A673 (cell line): ENCODE measurements around the gene OSBPL8. TPM values are rescaled to one million over a fixed set of nuclear protein-coding genes. Genes with fewer than 3 reads are reported as not detected.

Experiments used
- BruUV-seq: library from RNA; stranded (reverse); fragments of 400-500 nt; replicated peaks from 2 replicates; lab custom pipeline; 2021; lab: Mats Ljungman, UMichigan
- CTCF ChIA-PET: fragments of 300-600 bp; sonication (Branson Sonifier 250); formaldehyde crosslinking; loops from one replicate; lab custom pipeline; 2022; ENCODE audit warnings: antibody characterized with exemption; lab: Charles Lee
- POLR2A ChIA-PET: fragments of 300-600 bp; sonication (Branson Sonifier 250); formaldehyde crosslinking; loops from one replicate; lab custom pipeline; 2022; ENCODE audit warnings: antibody characterized with exemption; ENCODE audit not compliant: low non-redundant PET; lab: Charles Lee
- DNase-seq: peaks from one replicate; pipeline ENCODE4 v3.0.0-alpha.2; 2015; ENCODE audit warnings: low spot score
- H3K27ac ChIP-seq: fragments of 200-600 bp; sonication (generic); 2 replicates; pipeline ENCODE4 v1.5.1; 2016; ENCODE audit warnings: mixed run types, low read depth, mild to moderate bottlenecking, mixed read lengths, antibody characterized with exemption, low read length; ENCODE audit not compliant: poor library complexity, severe bottlenecking
- H3K27me3 ChIP-seq: fragments of 200-600 bp; sonication (generic); replicated peaks from 2 replicates; pipeline ENCODE4 v1.6.1; 2017; ENCODE audit warnings: mixed run types, low read depth, mild to moderate bottlenecking, mixed read lengths, antibody characterized with exemption, low read length; ENCODE audit not compliant: insufficient read depth, poor library complexity
- H3K36me3 ChIP-seq: fragments of 200-600 bp; sonication (generic); 2 replicates; pipeline ENCODE4 v1.6.1; 2016; ENCODE audit warnings: mixed run types, mild to moderate bottlenecking, mixed read lengths, antibody characterized with exemption, low read length; ENCODE audit not compliant: insufficient read depth, poor library complexity, severe bottlenecking
- H3K4me1 ChIP-seq: fragments of 200-600 bp; sonication (generic); 2 replicates; pipeline ENCODE4 v1.6.1; 2017; ENCODE audit warnings: mixed run types, mild to moderate bottlenecking, mixed read lengths, antibody characterized with exemption, low read length; ENCODE audit not compliant: insufficient read depth, poor library complexity, severe bottlenecking
- H3K4me3 ChIP-seq: fragments of 200-600 bp; sonication (generic); 2 replicates; pipeline ENCODE4 v1.5.1; 2016; ENCODE audit warnings: low read depth, mixed run types, mild to moderate bottlenecking, mixed read lengths, low read length; ENCODE audit not compliant: poor library complexity, severe bottlenecking
- H3K9me3 ChIP-seq: fragments of 200-600 bp; sonication (generic); 2 replicates; pipeline ENCODE4 v1.6.1; 2016; ENCODE audit warnings: mixed run types, low read depth, mild to moderate bottlenecking, mixed read lengths, antibody characterized with exemption, low read length; ENCODE audit not compliant: poor library complexity, severe bottlenecking
- CTCF ChIP-seq: fragments of 300-800, 200-600 bp; sonication (generic); conservative IDR thresholded peaks from 2 replicates; pipeline ENCODE4 v1.5.1; 2017; ENCODE audit warnings: low read depth, mild to moderate bottlenecking, antibody characterized with exemption, low read length, moderate library complexity, mixed read lengths
- EZH2 ChIP-seq: fragments of 200-600 bp; sonication (generic); IDR thresholded peaks from 2 replicates; pipeline ENCODE4 v1.6.1; 2017; ENCODE audit warnings: borderline replicate concordance, low read depth, mild to moderate bottlenecking, mixed read lengths, antibody characterized with exemption, low read length; ENCODE audit not compliant: poor library complexity, severe bottlenecking
- intact Hi-C: fragments of 100-400 bp; cut with micrococcal nuclease; formaldehyde crosslinking; loops from one replicate; pipeline ENCODE4 v1.10.0; 2022; ENCODE audit not compliant: unreplicated experiment
- total RNA-seq: library from RNA; stranded (reverse); gene quantifications from 2 replicates; pipeline ENCODE4 v1.2.3, GENCODE V29; 2021

Gene OSBPL8
- total RNA-seq, 1 experiment from 2014 or later, result 86.1 TPM

- H3K4me1 ChIP-seq, result no peaks in the 10 kb centered on the region
- H3K36me3 ChIP-seq, result no peaks in the 10 kb centered on the region
- DNase-seq, result no peak
- TF ChIP-seq EZH2 (no peak), CTCF (no peak)
- no peak overlapping the region for H3K4me3 ChIP-seq
- no peak overlapping the region for H3K27ac ChIP-seq
- ChIA-PET POLR2A (no interaction called here), CTCF (no interaction called here)
- BruUV-seq, result no TSS peak
- no peaks in the 10 kb centered on the region for H3K27me3 ChIP-seq
- H3K9me3 ChIP-seq, result no peaks in the 10 kb centered on the region
- intact Hi-C loops, result no loop called here
Measured at GRCh38 chr12:76506149-76506548, 53.4 kb downstream of the OSBPL8 start.

DNA sequence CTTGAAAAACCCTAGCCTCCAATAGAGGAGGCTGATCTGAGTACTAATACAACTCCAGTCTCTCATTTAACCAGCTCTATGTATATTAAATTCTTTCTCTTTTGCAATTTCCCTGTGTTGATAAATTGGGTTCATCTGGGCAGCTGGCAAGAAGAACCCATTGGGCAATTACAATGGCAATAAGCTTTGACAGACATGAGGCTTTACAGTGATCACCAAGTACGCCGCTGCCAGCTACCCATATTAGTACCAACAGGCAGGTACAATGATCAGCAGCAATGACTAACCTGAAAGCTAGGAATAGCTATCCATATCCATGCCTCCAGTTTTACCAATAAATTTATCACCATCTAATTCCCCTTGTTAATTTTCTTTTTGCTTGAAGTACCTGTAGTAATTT lies 54.5 kb downstream of the OSBPL8 start:
- intact Hi-C loops, result no loop called here
- no peak for DNase-seq
- no peak overlapping the region for H3K4me3 ChIP-seq
- H3K36me3 ChIP-seq, result no peaks in the 10 kb centered on the region
- no peaks in the 10 kb centered on the region for H3K4me1 ChIP-seq
- H3K27ac ChIP-seq, result no peak overlapping the region
- no peaks in the 10 kb centered on the region for H3K9me3 ChIP-seq
- TF ChIP-seq CTCF, result no peak
- TF ChIP-seq EZH2, result no peak
- no TSS peak for BruUV-seq
- ChIA-PET CTCF (no interaction called here), POLR2A (no interaction called here)
- H3K27me3 ChIP-seq, result no peaks in the 10 kb centered on the region

DNA sequence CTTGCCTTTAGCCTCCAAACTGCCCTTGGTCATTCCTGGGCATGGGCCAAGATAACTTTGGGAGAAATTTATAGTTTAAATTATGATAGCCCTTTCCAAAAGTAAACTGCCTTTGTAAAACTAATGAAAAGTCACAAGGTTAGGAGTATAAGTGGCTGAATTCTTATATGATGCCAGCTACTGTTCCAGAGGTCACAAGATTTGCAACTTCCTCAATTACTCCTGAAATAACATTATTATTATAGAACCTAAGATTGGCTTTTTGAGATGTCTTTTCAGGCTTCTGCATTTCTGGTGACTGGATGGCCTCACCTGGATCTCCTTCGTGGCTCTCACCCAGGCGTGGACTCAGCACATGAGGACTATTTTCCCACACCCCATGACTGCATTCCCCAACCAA lies 55.0 kb downstream of the OSBPL8 start:
- no peaks in the 10 kb centered on the region for H3K27me3 ChIP-seq
- H3K9me3 ChIP-seq, result no peaks in the 10 kb centered on the region
- ChIA-PET POLR2A (no interaction called here), CTCF (no interaction called here)
- no peak overlapping the region for H3K4me3 ChIP-seq
- no peak for TF ChIP-seq EZH2
- TF ChIP-seq CTCF, result no peak
- BruUV-seq, result no TSS peak
- H3K36me3 ChIP-seq, result no peaks in the 10 kb centered on the region
- no peaks in the 10 kb centered on the region for H3K4me1 ChIP-seq
- intact Hi-C loops, result no loop called here
- no peak for DNase-seq
- no peak overlapping the region for H3K27ac ChIP-seq
